Vagina (tissue), 2 donors: Measurements from ENCODE around the gene TTYH1. TPM values are rescaled to one million over a fixed set of nuclear protein-coding genes. Genes with fewer than 3 reads are reported as not detected.
A peak's percentile ranks its signal among the peaks of the same experiment; 100 is the strongest.

Experiments
- DNase-seq, 2 donors: peaks; one replicate each; pipeline ENCODE4 v3.0.0-alpha.2; 2017; ENCODE audit errors: extremely low spot score in 2 of 2
- H3K27ac ChIP-seq: fragments of 200-600 bp; sonication (generic); one replicate; pipeline ENCODE4 v1.5.1; 2019
- H3K27me3 ChIP-seq: fragments of 200-600 bp; sonication (generic); one replicate; pipeline ENCODE4 v1.5.1; 2019
- H3K36me3 ChIP-seq, 2 donors: fragments of 200-600 bp; sonication (generic); one replicate each; pipeline ENCODE4 v1.5.1; 2017 to 2019
- H3K4me1 ChIP-seq: fragments of 200-600 bp; sonication (generic); one replicate; pipeline ENCODE4 v1.5.1; 2019
- H3K4me3 ChIP-seq, 2 donors: fragments of 200-600 bp; sonication (generic); 1 replicate in 1 of 2; 2 replicates in 1 of 2; pipeline ENCODE4 v1.5.1; 2016 to 2019
- H3K9me3 ChIP-seq: fragments of 200-600 bp; sonication (generic); one replicate; pipeline ENCODE4 v1.5.1; 2019
- CTCF ChIP-seq, 3 experiments: fragments of 450-650 bp in 2 of 3; fragments of 200-600 bp in 1 of 3; sonication (generic) in 1 of 3; IDR thresholded peaks; one replicate each; pipeline ENCODE4 v1.5.1; 2017 to 2019; ENCODE audit warnings: antibody characterized with exemption in 3 of 3, mild to moderate bottlenecking in 2 of 3, moderate library complexity in 2 of 3
- POLR2A ChIP-seq, 2 donors: fragments of 450-650 bp; IDR thresholded peaks; one replicate each; pipeline ENCODE4 v1.6.1; 2017; ENCODE audit warnings: antibody characterized with exemption in 2 of 2, mild to moderate bottlenecking in 2 of 2, moderate library complexity in 2 of 2
- POLR2AphosphoS5 ChIP-seq, 2 donors: sonication (generic); formaldehyde crosslinking; IDR thresholded peaks; one replicate each; pipeline ENCODE4 v1.9.0; 2017; ENCODE audit warnings: antibody characterized with exemption in 2 of 2, mild to moderate bottlenecking in 2 of 2, low read depth in 1 of 2; ENCODE audit not compliant: insufficient read depth in 1 of 2
- intact Hi-C: fragments of 100-400 bp; cut with DNase I; formaldehyde crosslinking; loops from one replicate; pipeline ENCODE4 v1.15.1; 2023
- total RNA-seq: library from RNA; depleted of rRNA; stranded (reverse); fragments of >200 nt; gene quantifications from one replicate; pipeline ENCODE4 v1.2.3, GENCODE V29; 2016

TTYH1 gene
- total RNA-seq, 1 donor from 2014 or later: 5.9 TPM

- H3K4me3 ChIP-seq: no peak overlapping the region
- H3K4me1 ChIP-seq: peaks cover 17% of the 10 kb centered on the region
- DNase-seq: no peak
- intact Hi-C loops: no loop called here
- H3K27me3 ChIP-seq: no peaks in the 10 kb centered on the region
- no peak overlapping the region for H3K27ac ChIP-seq
- H3K9me3 ChIP-seq: no peaks in the 10 kb centered on the region
- no peaks in the 10 kb centered on the region for H3K36me3 ChIP-seq
- TF ChIP-seq POLR2A (IDR thresholded peaks at IDR 0.05) (no peak), POLR2AphosphoS5 (IDR thresholded peaks at IDR 0.05; ENCODE audit: insufficient read depth in 1 of 2, low read depth in 1 of 2) (no peak), CTCF (IDR thresholded peaks at IDR 0.05) (no peak)
Observed at GRCh38 chr19:54477650-54478049, 62.4 kb downstream of the TTYH1 start.

DNA sequence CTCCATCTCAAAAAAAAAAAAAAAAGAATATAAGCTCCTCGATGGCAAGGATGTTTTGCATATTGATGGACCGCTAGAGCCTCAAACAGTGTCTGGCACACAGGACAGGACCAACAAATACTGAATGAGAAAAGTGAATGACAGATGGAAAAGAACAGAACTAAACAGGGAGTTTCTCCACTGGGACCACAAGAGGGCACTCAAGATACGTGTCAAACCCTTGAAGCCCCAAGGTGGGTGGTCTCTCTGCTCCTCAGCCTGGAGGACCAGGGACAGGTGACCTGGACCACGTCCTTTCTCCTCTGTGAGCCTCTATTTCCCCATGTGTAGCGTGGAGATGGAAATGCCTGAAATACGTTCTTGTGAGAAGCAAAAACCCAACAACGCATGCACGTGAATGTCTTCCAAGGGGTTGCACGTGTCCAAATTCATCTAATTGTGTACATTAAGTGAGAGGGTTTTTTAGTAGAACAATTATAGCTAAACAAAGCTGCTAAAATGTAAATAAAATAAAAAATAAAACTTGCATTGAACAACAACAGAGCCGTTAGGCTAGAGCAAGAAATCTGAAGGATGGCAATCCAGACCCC is 63.5 kb downstream of the TTYH1 start:
- no peak for TF ChIP-seq POLR2A (IDR thresholded peaks at IDR 0.05)
- peak in 1 of 3 experiments; percentile 20 for TF ChIP-seq CTCF (IDR thresholded peaks at IDR 0.05)
- TF ChIP-seq POLR2AphosphoS5 (IDR thresholded peaks at IDR 0.05; ENCODE audit: insufficient read depth in 1 of 2, low read depth in 1 of 2): no peak
- no peaks in the 10 kb centered on the region for H3K27me3 ChIP-seq
- H3K27ac ChIP-seq: no peak overlapping the region
- DNase-seq: no peak
- H3K9me3 ChIP-seq: no peaks in the 10 kb centered on the region
- no peak overlapping the region for H3K4me3 ChIP-seq
- no peaks in the 10 kb centered on the region for H3K36me3 ChIP-seq
- intact Hi-C loops: no loop called here
- peaks cover 6% of the 10 kb centered on the region for H3K4me1 ChIP-seq

GRCh38 chr19:54480051-54480450 is 64.8 kb downstream of the TTYH1 start:
- intact Hi-C loops: loop anchor here (10.0 kb wide), 1 partner anchor 185 kb away; the partner anchor contains the start of gene LILRB4

GRCh38 chr19:54481326-54481930 is 66.2 kb downstream of the TTYH1 start:
- Histone ChIP-seq H3K9me3 (no peaks in the 10 kb centered on the region), H3K27ac (no peak overlapping the region), H3K36me3 (no peaks in the 10 kb centered on the region), H3K4me3 (no peak overlapping the region), H3K27me3 (no peaks in the 10 kb centered on the region), H3K4me1 (no peaks in the 10 kb centered on the region)
- intact Hi-C loops: loop anchor here (10.0 kb wide), 1 partner anchor 183 kb away; the partner anchor contains the start of gene LILRB4
- no peak for TF ChIP-seq POLR2A (IDR thresholded peaks at IDR 0.05)
- TF ChIP-seq CTCF (IDR thresholded peaks at IDR 0.05): peak in 2 of 3 experiments; percentile 27 to 46
- DNase-seq: no peak

More at GRCh38 chr19:54480051-54480450, 64.8 kb downstream of the TTYH1 start:
- Histone ChIP-seq H3K9me3 (no peaks in the 10 kb centered on the region), H3K27me3 (no peaks in the 10 kb centered on the region), H3K27ac (no peak overlapping the region), H3K4me3 (no peak overlapping the region), H3K36me3 (no peaks in the 10 kb centered on the region), H3K4me1 (no peaks in the 10 kb centered on the region)
- no peak for TF ChIP-seq POLR2AphosphoS5 (IDR thresholded peaks at IDR 0.05; ENCODE audit: insufficient read depth in 1 of 2, low read depth in 1 of 2)
- no peak for DNase-seq

DNA sequence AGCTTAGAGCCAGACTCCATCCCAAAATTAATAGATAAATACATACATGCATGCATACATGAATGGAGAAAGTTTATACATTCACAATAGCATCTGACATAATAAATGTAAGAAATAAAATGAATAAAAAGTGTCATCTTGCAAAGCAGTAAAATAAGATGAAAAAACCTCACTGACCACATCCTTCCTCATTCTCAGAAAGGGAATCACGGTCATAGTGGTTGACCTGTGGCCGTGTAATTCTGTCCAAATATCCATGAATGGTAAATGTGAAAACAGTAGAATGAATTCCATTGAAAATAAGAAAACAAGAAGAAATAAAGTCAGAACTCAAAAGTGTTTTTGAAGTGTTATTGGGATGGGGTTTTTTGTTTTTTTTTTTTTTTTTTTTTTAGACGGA is 67.6 kb downstream of the TTYH1 start:
- Histone ChIP-seq H3K27ac (no peak overlapping the region), H3K4me3 (no peak overlapping the region), H3K9me3 (no peaks in the 10 kb centered on the region), H3K27me3 (no peaks in the 10 kb centered on the region), H3K4me1 (no peaks in the 10 kb centered on the region), H3K36me3 (no peaks in the 10 kb centered on the region)
- intact Hi-C loops: loop anchor here (10.0 kb wide), 1 partner anchor 182 kb away; the partner anchor contains the start of gene LILRB4
- DNase-seq: no peak
- no peak for TF ChIP-seq POLR2AphosphoS5 (IDR thresholded peaks at IDR 0.05; ENCODE audit: insufficient read depth in 1 of 2, low read depth in 1 of 2)
- no peak for TF ChIP-seq POLR2A (IDR thresholded peaks at IDR 0.05)
- no peak for TF ChIP-seq CTCF (IDR thresholded peaks at IDR 0.05)
